ENCODE results near the gene FYN. TPM values are rescaled to one million over a fixed set of nuclear protein-coding genes. Genes with fewer than 3 reads are reported as not detected.

Gene FYN
- total and polyA plus RNA-seq, 9 of the 15 experiments (the other 6 are each of a cell fraction or from before 2014, with no cell fraction given) = 2.9 to 22.1 (median 11.4) TPM

DNA sequence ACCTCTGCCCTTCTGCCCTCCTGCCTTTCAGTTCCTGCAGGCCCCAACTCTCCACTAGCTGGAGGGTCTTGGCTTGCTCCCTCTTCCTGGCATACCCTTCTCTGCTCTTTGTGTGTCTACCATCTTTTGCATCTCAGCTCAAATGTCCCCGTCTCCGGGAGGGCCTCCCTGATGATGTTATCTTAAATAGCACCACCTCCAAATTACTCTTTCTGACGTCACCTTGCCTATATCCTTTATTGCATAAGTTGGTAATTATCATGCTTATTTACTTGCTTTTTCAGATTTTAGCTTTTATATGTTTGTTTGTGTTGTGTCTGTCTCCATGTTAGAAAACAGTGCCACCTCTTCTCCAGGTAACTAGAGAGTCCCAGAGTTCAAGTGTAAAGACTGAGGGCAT, 36.0 kb upstream of the FYN start:
- intact Hi-C loops (cut with micrococcal nuclease) (no loop called here), in situ Hi-C loops (cut with MboI) (no loop called here)
- Histone ChIP-seq H3K36me3 (ENCODE audit: control insufficient read depth, insufficient read depth, low read length) (no peaks in the 10 kb centered on the region), H3K9ac (ENCODE audit: insufficient read depth in 1 of 2, low read depth in 2 of 2, low read length in 2 of 2) (no peak overlapping the region), H2AFZ (ENCODE audit: low read depth, low read length) (peak overlapping the region; percentile 71), H3K27me3 (ENCODE audit: control insufficient read depth in 2 of 2, insufficient read depth in 2 of 2, low read length in 2 of 2) (no peaks in the 10 kb centered on the region; a peak in 1 of 5 replicates), H3K4me3 (no peak overlapping the region), H3K4me2 (ENCODE audit: insufficient read depth, low read length) (peak overlapping the region; percentile 53), H3K27ac (ENCODE audit: extremely low read depth, low read depth, low read length) (no peak overlapping the region), H3K9me1 (ENCODE audit: control insufficient read depth, insufficient read depth, low read length) (no peaks in the 10 kb centered on the region), H3K9me3 (replicated peaks; ENCODE audit: control insufficient read depth, insufficient read depth, low read depth, low read length) (no peaks in the 10 kb centered on the region), H4K20me1 (replicated peaks; ENCODE audit: control insufficient read depth, insufficient read depth, low read length) (no peaks in the 10 kb centered on the region), H3K4me1 (replicated peaks in 1 of 2; ENCODE audit: control insufficient read depth in 2 of 2, insufficient read depth in 2 of 2, low read length in 2 of 2) (peaks cover 0 to 3% of the 10 kb centered on the region in 2 experiments; a peak in 1 of 5 replicates), H3K79me2 (ENCODE audit: control insufficient read depth, insufficient read depth, low read length) (no peaks in the 10 kb centered on the region)
- 11% methylated on average over 3 of the region's 3 CpGs for WGBS (ENCODE audit: insufficient coverage, low coverage, missing lambda C conversion rate)
- FAIRE-seq (no peak), ATAC-seq (peak; percentile 56), DNase-seq (ENCODE audit: extremely low read depth in 1 of 4, low spot score in 3 of 4) (no peak)
- BruUV-seq (replicated peaks) = no TSS peak
- TF ChIP-seq JUND (IDR thresholded peaks at IDR 0.05; ENCODE audit: borderline replicate concordance, low read depth, low read length) = no peak
- TF ChIP-seq JUND (tag; IDR thresholded peaks at IDR 0.05; ENCODE audit: borderline replicate concordance, low read depth, low read length) = peak; percentile 67; the same call in 2 of the 3 replicates
- TF ChIP-seq CEBPG (CRISPR knock-in tag; IDR thresholded peaks at IDR 0.05) = no peak
- TF ChIP-seq CEBPG (tag; conservative IDR thresholded peaks at IDR 0.05 in 1 of 2, IDR thresholded peaks at IDR 0.05 in 1 of 2) = peak in 1 of 2 experiments; percentile 69; a peak in 2 of 4 replicates
- peak; percentile 76 for TF ChIP-seq ATF3 (IDR thresholded peaks at IDR 0.05)
- no peak for TF ChIP-seq ATF3 (CRISPR knock-in tag; conservative IDR thresholded peaks at IDR 0.05)
- TF ChIP-seq ATF7 (IDR thresholded peaks at IDR 0.05) = peak; percentile 63
- no peak for TF ChIP-seq ATF1 (CRISPR knock-in tag; IDR thresholded peaks at IDR 0.05)
- peak; percentile 68 for TF ChIP-seq ATF1 (tag; IDR thresholded peaks at IDR 0.05)
- no peak for TF ChIP-seq FOXM1 (IDR thresholded peaks at IDR 0.05; ENCODE audit: low read depth)
- no peak for TF ChIP-seq FOXM1 (CRISPR knock-in tag; IDR thresholded peaks at IDR 0.05; ENCODE audit: low read depth)
- TF ChIP-seq ELF4 (CRISPR knock-in tag; IDR thresholded peaks at IDR 0.05) = 0 out of 2 replicates have a peak, but pooled peaks have one; percentile 34
- peak; percentile 52; the same call in 1 of the 2 replicates for TF ChIP-seq CEBPB (tag; IDR thresholded peaks at IDR 0.05)
- 0 out of 2 replicates have a peak, but pooled peaks have one; percentile 23 for TF ChIP-seq ETV1 (tag; conservative IDR thresholded peaks at IDR 0.05; ENCODE audit: low read depth)
- TF ChIP-seq ZNF830 (CRISPR knock-in tag; IDR thresholded peaks at IDR 0.05) = no peak
- ChIA-PET POLR2A (no interaction called here), CTCF (ENCODE audit: low intra/inter-chr PET ratio) (no interaction called here)

All from K562 (cell line).